ENCODE data around the gene DLGAP1.
"Not testable (repeated sequence)": the region's sequence is repeated elsewhere in the genome, so short reads cannot be mapped to it uniquely, and the experiment has no call there.

The DLGAP1 gene

DNA sequence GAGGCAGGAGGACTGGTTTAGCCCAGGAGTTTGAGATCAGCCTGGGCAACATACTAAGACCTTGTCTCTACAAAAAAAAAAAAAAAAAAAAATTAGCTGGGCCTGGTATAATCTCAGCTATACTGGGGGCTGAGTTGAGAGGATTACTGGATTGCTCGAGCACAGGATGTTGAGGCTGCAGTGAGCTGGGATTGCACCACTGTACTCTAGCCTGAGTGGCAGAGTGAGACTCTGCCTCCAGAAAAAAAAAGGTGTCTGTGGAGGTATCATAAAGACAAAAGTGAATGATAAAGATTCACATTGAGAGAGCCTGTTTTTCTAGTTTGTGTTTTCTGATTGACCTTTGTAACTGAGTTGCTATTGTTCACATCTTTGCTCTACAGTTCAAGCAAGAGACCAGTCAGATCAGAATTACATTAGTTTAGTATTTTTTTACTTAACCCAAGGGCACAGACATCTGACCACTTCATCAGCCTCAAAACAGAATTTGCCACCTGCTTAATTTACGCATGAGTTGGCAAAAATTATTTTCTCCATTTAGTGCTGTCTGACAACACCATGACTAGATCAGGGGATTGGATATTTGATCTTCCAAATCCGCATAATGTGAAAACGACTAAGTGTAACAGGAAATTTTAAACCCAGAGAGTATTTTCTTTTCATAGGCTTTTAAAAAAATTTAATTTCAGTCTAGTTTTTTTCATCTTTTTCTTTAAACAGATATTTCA lies 734.1 kb downstream of the DLGAP1 start:
- DNase-seq (ENCODE audit: low read depth) = no peak

DNA sequence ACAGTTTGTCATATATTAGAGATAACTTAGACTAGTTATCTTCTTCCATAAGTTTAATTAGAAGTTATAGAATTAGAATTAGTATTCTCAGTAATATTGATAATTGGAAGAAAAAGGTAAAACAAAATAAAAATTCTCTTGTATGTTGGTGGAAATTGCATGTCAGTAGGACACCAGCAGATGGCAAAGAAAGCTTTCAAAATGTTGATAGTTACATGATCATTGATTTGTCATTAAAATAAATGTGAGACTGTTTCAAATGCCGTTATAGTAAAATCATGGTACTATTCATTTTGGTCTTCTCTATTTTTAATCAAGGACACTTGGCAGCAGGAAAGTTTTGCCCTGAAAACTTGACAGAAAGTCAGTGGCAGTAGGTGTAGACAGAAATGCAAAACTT lies 734.9 kb downstream of the DLGAP1 start:
- DNase-seq (ENCODE audit: low read depth) = no peak

DNA sequence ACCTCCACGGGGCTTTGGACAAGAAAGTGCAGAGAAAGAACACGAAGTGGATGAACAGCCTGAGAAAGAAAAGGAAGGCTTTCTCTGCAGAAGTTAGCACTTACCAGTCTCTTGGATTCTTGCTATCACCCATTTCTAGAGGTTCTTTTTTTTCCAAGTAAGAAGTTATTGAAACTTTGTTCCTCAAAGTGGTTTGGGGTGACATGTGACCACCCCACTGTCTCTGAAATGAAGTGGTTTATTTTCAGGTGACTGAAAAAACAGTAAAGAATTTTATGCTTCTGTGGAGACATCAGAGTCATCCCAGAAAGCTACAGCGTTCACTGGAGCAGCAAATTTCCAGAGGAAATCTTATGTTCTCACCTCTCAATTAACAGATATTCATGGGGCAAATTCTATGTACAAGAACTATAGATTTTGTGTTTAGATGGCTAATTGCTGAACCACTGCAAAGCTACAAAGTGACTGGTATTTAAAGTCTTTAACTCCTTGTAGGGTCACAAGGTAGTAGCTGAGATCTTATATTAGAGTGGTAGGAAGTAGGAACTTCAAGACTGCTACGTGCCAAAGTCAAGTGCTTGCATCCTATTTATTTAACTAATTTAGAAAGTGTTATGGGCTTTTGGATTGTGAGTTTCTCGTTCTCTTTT lies 737.6 kb downstream of the DLGAP1 start:
- no peak for DNase-seq (ENCODE audit: low read depth)

DNA sequence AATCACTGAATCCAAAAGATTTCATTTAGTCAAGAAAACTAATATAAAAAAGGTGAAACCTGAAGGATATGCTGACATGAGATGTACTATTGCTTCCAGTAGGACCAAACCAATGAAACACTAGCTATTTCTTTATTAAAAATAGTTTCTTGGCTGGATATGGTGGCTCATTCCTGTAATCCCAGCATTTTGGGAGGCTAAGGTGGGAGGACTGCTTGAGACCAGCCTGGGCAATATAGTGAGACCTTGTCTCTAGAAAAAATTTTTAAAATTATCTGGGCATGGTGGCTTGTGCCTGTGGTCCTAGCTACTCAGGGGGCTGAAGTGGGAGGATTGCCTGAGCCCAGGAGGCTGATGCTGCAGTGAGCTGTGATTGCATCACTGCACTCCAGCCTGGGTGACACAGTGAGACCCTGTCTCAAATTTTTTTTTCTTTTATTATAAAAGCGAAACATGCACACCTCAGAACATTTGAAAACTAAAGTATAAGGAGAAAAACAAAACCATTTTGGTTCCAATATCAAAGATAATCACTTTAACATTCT lies 738.9 kb downstream of the DLGAP1 start:
- DNase-seq (ENCODE audit: low read depth) = no peak

DNA sequence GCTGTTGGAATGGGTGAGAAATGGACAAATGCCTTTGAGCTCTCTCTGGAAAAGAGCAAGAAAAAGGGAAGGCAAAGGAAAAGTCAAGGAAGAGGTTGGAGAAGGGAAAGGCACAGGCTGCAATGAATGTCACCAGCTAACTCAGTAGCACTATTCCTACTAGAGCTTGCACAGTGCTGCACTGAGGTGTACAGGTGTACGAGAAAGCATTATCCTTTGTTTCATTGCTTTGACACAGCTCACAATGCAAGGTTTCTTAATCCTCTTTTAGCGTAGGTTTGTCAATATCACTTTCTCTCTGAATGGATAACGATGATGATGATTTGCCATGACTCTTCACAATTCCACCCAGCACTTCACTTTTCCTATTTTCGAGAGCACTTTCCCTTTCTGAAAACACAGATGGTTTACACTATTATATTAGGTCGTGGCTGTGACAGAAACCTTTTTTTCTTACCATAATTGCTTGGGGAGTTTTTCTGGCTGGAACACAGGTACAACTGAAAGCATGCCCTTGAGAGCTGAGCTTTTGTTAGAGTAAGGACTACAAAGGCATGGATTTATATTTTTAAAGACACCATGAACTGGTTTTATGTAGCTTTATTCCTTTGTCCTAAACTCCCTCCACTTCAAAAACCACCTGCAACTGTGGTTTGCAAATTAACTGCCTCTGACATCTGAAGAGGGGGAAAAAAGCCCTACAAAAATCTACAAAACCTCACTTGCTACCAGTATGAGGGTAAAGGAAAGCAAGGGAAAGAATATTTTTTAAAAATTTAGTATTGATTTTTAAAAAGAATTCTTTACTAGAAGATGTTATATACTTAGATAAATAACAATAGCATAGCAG lies 739.7 kb downstream of the DLGAP1 start:
- no peak for DNase-seq (ENCODE audit: low read depth)

DNA sequence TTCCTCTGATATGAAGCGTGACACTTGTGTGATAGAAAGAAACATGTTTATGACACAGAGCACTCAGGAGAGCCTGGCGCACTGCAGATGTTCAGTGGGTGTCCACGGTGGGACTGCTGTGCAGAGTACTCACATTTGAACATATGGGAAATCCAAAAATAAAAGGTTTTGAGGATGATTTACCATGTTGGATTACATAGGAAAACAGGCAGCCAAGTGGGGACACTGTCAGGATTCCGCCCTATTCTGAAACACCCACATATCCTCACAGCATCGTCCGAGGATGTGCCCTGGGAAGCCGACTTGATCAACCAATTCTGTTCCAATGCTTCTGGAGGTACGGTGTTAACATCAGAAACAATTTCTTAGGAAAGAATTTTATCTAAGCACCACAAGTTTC lies 741.4 kb downstream of the DLGAP1 start:
- no peak for DNase-seq (ENCODE audit: low read depth)

DNA sequence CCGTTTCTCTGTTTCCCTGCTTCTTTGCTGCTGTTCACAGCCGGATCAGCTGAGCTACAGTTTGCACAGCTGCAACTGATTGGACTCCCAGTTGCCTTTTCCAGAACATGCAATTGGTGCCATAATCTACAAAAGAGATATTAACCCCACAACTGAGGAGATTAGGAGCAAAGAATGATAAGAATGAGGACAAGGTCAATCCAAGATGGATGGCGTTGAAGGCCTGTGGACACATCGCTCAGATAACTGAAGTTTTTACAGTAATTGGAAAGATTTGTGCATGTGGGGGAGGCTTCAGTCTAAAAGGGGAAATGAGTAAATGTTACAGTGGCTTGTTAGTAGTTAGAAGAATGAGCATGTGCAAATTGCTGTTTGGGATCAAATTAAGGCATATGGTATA lies 741.9 kb downstream of the DLGAP1 start:
- no peak for DNase-seq (ENCODE audit: low read depth)

DNA sequence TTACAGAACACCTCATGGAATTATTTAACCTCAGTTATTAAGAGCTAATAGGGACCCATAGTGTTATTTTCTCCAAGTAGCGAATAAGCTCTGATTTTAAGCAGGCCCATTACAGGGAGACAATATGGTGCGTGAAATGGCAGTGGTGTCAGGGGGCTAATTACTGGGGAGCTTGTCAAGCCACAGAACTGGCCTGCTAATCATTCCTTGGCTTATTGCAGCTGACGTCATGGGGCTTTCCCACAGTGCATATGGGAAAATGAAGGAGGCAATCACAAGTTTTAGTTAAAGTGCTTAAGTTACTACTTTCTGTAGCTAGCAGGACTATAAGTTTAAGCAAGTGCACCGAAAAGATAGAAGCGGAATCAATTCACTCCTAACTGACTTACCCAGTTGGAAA lies 742.6 kb downstream of the DLGAP1 start:
- DNase-seq (ENCODE audit: low read depth) = no peak

DNA sequence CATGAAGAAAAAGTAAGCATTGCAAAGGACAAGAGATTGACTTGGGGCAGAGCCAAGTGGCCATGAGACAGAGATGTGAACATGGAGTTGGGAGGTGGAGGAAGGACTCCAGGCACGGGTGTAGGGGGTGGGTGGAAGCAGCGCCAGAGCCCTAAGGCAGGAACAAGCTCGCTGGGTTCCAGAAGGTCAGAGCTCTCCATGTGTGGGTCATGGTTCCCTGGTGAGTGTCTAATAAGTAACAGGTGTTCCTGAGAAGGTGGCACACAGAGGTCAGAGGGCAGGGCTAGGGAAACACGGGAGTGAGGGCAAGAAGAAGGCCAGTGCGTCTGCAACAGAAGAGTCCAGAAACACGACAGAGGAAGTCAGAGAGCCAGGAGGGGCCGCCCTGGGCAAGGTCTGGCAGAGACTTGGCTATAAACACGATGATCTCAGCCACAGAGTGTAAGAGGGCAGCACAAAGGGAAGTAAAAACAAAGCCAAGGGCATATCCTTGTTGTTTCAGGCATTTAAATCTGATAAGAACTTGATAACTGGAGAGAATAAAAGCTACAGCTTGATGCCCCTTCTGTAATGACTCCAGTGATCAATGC lies 744.3 kb downstream of the DLGAP1 start:
- DNase-seq (ENCODE audit: low read depth) = no peak

DNA sequence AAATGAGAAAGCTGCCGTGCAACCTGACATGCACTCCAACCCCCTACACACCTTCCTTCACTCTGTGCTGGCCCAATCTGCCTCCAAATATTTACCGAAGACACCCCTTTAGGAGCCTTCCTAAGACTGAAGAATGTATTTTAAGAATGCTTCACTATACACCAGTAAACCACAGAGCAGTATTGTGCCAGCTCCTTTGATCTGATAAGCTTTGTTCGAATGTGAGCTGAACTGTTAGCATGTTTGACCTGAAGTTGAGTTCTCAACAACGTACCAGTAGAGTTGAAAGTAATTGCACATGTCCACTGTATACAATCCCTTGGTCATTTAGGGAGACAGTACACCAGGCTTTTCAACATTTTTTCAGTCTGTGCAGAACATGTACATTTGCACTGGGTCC lies 745.9 kb downstream of the DLGAP1 start:
- no peak for DNase-seq (ENCODE audit: low read depth)

DNA sequence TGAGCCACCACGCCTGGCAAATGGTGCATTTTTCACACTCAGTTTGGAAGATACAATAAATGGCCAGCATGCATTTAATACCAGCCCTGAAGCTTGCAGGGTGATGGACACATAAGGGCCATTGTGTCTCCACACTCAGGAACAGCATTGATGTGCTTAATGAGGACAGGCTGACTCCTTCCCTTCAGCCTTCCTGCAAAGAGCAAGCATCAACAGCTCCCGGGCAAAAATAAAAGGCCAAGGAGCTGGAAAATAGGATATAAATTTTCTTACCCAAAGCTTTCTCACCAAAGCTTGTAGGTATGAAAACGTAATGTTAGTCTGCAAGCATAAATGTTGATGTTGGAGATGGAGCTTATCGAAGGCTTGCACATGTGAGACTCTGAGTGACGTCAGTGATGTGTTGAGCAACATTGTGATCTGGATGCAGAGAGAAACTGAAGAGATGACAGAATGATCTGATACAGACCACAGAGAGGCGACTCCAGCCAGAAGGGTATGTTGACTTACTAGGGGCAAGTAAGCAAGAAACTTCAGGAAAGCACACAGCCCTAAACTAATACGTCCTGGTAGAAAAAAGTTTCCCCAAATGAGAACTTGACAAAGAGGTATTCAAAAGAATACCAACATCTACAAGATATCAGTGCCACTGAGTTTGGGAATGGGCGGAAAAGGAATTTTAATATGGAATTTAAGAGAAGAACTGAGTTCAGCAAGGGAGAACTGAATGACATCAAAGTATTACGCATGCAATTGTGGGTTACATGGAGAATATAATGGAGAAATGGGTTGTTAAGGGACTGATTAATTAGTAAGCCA lies 748.6 kb downstream of the DLGAP1 start:
- no peak for DNase-seq (ENCODE audit: low read depth)

DNA sequence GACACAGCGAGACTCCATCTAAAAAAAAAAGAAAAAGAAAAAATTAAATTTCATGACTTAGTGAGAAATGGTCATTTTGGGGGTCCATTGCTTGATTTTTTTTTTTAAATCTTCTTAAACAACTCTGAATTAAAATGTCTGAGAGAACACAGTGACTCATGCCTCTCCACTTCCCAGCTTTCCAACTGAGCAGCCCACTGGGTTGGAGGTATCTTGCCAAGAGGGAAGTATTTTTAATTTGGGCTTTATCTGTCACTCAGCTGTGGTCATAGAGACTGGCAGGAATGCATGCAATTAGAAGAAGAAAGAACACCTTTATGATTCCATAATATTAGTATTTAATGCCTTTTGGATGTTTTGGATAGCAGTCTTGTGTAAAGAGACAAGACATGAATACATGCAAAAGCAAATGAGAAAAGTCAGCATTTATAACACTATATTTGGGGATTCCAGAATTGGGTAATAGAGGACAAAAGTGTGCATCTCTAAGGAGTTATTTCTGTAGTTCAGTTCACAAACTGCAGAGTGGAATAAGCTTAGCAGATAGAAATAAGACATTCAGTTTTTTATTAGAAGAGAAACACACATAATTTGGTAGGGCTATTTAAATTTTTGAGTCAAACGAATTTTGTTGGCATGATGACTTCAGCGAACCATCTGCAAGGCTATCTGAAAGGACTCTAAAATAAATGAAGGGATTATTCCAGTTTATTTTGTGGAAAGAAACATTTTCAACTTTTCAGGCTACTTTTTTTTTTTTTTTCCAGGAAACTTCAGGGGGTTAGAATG lies 750.4 kb downstream of the DLGAP1 start:
- no peak for DNase-seq (ENCODE audit: low read depth)

DNA sequence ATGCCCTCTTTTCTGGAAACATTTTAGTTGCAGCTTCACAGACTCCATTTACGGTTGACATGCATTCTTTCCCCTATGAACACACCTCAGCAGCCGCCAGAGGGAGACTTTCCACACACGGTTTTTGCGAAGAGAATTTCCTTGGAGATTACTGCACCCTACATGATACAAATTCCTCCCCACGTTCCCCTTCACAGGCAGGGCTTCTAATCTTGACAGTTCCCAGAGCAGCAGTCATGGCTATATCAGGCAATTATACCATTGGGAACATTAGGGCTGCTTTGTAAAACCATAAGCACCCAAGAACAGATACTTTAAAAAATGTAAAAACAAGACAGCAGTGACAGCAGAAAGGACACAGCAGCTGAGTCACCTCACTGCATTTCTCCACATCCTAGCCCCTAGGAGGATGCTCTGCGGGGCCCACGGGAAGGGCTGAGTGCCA lies 751.4 kb downstream of the DLGAP1 start:
- DNase-seq (ENCODE audit: low read depth) = peak; percentile 18

DNA sequence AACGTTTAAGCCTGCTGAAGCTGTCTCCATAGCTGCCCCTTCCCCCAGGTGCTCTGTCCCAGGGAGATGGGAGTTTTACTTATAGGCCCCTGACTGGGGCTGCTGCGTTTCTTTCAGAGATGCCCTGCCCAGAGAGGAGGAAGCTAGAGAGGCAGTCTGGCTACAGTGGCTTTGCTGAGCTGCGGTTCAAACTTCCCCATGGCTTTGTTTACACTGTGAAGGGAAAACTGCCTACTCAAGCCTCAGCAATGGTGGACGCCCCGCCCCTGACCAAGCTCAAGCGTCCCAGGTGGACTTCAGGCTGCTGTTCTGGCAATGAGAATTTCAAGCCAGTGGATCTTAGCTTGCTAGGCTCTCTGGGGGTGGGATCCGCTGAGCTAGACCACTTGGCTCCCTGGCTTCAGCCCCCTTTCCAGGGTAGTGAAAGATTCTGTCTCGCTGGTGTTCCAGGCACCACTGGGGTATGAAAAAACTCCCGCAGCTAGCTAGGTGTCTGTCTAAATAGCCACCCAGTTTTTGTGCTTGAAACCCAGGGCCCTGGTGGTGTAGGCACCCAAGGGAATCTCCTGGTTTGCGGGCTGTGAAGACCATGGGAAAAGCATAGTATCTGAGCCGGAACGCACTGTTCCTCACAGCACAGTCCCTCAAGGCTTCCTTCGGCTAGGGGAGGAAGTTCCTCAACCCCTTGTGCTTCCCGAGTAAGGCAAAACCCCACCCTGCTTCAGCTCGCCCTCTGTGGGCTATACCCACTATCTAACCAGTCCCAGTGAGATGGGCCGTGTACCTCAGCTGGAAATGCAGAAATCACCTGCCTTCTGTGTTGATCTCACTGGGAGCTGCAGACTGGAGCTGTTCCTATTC lies 755.2 kb downstream of the DLGAP1 start:
- not testable (repeated sequence) for DNase-seq (ENCODE audit: low read depth)

DNA sequence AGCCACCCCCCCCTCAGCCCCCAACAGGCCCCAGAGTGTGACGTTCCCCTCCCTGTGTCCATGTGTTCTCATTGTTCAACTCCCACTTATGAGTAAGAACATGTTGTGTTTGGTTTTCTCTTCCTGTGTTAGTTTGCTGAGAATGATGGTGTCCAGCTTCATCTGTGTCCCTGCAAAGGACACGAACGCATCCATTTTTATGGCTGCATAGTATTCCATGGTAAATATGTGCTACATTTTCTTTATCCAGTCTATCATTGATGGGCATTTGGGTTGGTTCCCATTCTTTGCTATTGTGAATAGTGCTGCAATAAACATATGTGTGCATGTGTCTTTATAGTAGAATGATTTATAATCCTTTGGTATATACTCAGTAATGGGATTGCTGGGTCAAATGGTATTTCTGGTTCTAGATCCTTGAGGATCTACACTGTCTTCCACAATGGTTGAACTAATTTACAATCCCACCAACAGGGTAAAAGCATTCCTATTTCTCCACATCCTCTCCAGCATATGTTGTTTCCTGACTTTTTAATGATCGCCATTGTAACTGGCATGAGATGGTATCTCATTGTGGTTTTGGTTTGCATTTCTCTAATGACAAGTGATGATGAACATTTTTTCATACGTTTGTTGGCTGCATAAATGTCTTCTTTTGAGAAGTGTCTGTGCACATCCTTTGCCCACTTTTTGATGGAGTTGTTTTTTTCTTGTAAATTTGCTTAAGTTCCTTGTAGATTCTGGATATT lies 760.9 kb downstream of the DLGAP1 start:
- not testable (repeated sequence) for DNase-seq (ENCODE audit: low read depth)

DNA sequence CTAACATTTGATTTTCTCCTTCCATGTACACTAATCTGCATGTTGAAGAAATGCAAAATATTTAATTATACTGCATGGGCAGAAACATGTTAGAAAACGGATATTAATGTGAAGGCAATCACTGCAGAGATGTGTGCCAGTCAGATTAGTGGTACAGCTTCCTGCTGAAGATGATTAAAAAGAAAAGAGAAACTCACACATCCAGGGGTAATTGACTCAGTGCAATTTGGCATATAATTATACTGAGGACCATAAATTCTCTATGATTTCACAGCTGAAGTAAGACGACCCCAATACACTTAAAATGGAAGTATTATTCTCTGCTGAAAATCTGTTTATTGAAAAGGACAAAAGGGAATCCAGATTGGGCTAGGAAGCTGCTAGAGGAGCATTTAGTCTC lies 761.7 kb downstream of the DLGAP1 start:
- no peak for DNase-seq (ENCODE audit: low read depth)

DNA sequence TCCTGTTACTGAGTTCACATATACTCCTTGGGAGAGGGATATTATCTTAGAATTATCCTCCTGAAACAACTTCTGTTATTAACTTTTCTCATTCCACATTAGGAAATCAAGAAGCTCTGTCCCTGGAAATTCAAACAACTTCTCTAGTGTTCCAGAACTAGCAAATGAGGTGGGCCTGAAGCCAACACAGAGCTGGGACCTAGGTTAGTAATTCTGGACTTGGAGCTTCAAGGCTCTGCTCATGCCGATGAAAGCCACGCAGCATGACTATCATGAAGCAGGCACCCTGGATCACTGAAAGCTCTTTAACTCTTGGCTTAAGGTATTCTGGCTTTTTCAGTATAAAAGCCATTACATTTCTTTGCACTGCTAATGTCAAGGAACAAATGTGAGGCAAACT lies 762.4 kb downstream of the DLGAP1 start:
- no peak for DNase-seq (ENCODE audit: low read depth)

DNA sequence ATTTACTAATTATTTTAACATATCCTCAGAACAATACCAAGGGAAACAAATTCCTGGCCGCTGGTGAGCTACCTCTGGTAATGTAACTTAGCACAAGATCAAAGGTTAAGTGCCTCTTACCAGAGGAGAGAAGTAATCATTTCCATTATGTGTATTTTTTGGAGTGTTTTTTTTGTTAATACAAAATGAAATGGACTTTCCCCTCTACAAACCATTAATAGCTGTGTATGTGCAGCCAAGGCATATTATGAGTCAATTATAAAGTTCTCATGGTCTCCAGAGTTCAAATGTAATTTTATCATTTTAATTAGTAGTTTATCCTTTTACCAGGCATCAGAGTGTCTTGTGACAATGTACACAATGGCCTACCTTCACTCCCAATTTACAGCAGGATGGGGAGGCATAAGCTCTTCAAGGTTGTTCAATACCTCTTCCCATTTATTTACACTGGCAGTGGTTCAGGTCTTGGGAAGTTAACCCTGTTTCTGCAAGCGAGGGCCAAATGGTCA lies 762.9 kb downstream of the DLGAP1 start:
- DNase-seq (ENCODE audit: low read depth) = no peak

DNA sequence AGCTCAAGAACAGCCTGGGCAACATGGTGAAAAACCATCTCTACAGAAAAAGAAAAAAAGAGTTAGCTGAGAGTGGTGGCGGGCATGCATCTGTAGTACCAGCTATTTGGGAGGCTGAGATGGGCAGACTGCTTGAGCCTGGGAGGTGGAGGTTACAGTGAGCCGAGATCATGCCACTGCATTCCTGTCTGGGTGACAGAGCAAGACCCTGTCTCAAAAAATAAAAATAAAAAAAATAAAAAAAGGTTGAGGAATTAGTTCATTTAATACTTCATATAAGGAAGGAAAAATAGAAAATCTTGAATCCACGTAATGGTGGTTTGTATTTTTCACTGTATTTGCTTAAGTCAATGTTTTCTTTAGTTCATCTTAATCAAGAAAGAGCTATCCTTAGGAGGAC lies 763.4 kb downstream of the DLGAP1 start:
- no peak for DNase-seq (ENCODE audit: low read depth)

Data from non-pigmented ciliary epithelial cell (primary cell).